GM04503 (cell line): ENCODE data around the gene GIMAP6.
"Not testable (repeated sequence)": the region's sequence is repeated elsewhere in the genome, so short reads cannot be mapped to it uniquely, and the experiment has no call there.

ENCODE experiments used
- DNase-seq: peaks from one replicate; pipeline ENCODE4 v3.0.0-alpha.2; 2012; ENCODE audit warnings: low read depth

GIMAP6 gene

DNA sequence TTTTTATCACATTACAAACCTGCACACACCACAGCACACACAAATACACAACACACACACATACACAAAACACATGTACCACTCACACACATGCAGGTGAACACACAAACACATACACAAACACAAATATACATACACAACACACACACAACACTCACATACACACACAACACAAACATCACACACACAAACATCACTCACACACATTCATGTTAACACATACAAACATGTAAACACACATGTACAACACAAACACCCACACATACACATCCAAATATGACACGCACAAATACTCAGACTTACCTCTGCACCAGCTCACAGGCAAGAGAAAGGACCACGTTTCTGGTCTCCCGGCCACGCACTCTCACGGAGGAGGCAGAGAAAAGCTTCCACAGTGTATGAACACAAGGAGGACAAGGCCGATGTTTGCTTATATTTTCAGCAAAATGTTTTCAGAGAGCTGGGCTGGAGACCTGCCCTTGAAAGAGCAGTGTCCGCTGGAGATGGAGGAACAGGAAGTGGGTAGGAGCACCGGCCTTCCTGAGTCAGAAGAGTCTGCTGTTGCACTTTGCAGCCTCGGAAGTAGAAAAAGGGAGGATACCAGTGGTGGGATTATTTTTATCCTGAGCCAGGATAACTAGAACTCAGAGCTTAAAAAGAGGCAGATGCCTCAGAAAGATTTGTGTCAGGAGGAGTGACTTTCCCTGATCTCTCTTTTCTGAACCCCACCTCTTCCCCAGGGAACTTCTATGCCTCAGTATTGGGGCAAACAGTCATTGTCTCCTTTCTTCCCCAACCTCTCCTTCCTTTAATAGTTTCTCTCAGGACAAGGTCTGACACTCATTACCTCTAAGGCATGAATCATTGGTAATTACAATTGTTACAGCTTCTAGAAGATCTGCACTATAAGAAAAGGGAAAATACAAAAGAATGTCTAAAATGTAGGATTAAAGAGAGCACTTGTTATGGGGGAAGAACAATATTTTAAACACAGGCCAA, at the start of gene GIMAP6:
TSS of gene GIMAP6 (minus strand) at position 520 of the 999 bp plus-strand sequence. CDS start 2,243 bp downstream, outside the sequence.
- no peak for DNase-seq

DNA sequence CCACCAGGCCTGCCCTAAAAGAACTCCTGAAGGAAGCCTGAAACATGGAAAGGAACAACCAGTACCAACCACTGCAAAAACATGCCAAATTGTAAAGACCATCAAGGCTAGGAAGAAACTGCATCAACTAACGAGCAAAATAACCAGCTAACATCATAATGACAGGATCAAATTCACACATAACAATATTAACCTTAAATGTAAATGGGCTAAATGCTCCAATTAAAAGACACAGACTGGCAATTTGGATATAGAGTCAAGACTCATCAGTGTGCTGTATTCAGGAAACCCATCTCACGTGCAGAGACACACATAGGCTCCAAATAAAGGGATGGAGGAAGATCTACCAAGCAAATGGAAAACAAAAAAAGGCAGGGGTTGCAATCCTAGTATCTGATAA, 48.2 kb upstream of the GIMAP6 start:
- DNase-seq: not testable (repeated sequence)

DNA sequence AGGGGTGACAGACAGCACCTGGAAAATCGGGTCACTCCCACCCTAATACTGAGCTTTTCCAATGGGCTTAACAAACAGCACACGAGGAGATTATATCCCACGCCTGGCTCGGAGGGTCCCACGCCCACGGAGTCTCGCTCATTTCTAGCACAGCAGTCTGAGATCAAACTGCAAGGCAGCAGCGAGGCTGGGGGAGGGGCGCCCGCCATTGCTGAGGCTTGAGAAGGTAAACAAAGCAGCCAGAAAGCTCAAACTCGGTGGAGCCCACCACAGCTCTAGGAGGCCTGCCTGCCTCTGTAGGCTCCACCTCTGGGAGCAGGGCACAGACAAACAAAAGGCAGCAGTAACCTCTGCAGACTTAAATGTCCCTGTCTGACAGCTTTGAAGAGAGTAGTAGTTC, 46.4 kb upstream of the GIMAP6 start:
- not testable (repeated sequence) for DNase-seq

DNA sequence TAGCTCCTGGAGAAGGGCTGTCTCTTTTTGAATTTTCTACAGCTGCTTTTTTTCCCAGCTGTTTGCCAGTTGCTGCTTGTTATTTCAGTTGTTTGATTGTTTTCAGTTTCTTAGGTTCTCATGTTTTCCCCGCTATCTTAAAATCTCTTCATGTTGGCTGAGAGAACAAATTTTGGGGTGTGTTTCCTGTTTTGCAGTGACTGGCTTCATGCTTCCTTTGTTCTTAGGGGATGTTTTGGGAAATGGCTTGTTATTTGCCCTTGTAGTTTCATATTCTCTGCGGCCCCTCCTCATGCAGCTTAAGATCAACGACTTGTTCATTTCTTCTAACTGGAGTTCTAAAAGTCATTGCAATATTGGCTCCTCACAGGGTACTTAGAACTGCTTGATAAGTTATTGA, 44.7 kb upstream of the GIMAP6 start:
- DNase-seq: not testable (repeated sequence)

DNA sequence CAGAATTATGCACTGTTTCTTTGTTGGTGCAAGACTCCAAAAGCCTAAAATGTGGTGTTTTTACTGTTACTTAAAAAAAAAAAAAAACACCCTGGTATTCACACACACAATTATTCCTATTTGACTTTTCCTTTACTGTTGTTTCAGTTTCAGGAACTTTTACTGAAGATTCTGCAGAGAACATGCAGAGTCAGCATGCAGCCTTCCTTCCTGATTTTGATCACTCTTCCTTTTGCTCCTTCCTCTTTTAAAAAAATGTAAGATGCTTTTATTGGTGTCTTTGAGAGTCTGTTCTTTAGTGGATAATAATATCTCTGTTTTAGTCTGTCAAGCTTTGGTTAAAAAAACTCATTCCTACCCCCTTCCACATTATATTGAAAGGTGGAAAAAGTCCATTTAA, 44.1 kb upstream of the GIMAP6 start:
- DNase-seq: not testable (repeated sequence)

DNA sequence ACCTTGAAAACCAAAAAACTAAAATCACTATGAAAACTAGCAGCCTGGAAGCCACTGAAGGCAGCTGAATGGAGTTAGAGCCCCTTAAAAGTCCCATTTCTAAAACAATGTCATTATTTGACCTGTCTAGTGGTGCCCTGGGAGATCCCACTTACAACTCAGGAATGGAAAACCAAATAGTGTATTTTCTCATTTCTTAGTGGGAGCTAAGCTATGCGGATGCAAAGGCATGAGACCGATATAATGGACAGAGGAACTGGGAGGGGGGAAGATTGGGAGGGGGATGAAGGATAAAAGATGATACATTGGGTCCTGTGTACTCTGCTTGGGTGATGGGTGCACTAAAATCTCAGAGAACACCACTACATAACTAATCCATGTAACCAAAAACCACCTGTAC, 43.5 kb upstream of the GIMAP6 start:
- no peak for DNase-seq

DNA sequence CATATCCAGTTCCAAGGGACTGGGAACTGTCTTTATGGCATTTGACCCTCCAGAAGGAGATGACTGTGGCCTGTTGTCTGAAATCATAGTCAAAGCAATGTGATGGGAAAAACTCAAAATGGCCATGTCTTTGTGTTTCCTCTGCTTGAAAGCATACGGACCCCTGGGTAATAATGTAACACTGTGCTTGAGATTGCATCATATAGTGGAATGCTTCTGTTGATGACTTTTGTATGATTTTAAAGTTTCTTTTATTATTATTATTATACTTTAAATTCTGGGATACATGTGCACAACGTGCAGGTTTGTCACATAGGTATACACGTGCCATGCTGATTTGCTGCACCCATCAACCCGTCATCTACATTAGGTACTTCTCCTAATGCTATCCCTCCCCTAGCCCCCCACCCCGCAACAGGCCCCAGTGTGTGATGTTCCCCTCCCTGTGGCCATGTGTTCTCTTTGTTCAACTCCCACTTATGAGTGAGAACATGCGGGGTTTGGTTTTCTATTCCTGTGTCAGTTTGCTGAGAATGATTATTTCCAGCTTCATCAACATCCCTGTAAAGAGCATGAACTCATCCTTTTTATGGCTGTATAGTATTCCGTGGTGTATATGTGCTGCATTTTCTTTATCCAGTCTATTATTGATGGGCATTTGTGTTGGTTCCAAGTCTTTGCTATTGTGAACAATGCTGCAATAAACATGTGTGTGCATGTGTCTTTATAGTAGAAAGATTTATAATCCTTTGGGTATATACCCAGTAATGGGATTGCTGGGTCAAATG, 39.8 kb upstream of the GIMAP6 start:
- not testable (repeated sequence) for DNase-seq

DNA sequence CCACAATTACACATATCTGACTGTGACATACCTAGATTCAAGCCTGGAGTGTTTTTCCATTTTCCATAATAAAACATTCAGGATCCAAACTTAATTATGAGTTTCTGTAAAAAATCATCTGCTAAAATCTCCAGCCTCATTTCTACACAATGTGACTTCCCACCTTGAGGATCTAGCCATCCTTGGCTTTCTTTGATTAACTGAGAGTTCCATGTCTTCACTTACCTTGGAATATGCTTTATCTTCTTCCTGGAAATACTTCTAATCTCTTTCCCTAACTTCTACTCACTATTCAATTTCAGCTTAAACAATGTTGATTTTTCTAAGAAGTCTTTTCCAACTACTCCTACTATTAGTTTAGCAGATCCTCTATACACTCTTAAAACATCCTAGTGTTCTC, 36.8 kb upstream of the GIMAP6 start:
- DNase-seq: no peak

DNA sequence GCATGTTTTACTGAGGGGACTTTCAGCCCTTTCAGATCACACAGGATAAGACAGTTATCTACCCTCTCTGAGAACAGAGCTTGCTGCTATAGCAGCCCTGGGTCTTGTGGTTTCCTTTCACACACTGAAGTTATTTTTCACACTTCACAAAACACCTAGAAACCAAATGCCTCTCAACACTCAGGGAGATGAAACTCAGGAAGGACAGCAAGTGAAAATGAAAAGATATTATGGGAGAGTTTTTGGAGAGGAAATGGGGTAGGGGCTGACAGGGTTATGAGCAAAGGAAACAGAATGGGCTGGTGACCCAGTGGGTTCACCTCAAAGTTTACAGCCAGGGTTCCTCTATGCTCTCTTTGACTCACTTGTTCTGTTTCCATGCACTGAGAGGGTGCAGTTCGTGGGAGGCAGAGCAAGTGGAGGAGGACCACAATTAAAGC, 36.3 kb upstream of the GIMAP6 start:
- DNase-seq: no peak

DNA sequence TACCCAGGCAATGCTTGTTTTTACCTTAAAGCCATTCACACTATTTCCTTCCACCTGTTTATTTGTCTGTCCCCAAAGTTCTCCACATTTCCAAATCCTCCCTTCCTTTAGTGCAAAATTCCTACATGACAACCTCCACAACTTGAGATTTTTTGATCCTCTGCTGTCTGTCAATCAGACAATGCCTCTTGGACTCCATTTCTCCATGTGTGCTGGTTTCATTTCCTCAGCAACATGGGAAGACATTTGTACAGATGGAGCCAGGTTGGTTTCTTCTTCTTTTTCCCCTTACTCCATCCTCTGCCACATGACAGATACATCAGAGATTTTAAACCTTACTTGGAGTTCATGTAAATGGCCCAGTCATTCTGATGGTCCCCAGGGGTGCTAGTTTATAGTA, 34.2 kb upstream of the GIMAP6 start:
- no peak for DNase-seq

DNA sequence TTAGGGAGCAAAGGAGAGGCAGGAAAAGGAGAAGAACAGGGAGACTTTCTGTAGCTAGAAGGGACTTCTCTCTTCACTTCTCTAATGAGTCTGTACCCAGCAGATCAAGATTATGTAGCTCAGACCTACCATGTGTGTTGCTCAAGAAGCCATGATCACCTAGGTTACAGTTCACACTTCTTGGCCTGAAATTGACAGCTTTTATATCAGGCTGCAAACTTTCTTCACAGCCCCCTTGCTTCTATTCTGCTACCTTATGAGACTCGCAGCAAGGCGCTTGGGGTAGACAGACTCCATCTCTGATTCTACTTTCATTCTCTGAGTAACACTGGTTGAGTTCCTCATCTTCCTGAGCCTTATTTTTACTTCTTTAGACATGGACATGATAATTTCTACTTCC, 33.7 kb upstream of the GIMAP6 start:
- no peak for DNase-seq

DNA sequence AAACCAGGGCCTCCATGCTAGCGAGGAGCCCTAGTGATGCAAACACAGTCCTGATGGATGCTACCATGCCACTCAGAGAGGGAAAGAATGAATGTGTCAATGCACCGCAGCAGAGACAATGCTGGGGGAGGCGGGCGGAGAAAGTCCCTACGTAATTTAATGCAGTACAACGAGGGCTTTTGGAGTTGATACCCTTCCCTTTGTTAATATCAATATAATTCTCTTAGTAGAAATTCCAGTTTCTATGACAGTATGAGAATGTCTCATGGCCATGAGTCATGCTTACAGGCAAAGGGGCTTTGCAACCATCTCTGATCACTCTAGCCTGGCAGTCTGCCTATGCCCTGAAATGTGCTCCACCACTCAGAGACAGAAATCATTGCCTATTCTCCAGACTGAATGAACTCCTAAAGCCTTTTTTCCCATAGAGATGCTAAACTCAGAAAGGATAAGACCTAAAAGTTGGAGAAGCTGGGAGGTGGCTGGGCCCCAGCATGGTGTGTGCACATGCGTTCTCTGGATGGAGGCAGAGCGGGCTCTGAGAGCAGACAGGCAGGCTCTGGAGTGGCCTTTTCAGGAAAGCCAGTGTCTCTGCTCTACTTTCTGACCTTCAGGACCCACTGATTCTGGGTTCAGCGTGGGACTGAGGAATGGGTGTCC, 33.0 kb upstream of the GIMAP6 start:
- no peak for DNase-seq

DNA sequence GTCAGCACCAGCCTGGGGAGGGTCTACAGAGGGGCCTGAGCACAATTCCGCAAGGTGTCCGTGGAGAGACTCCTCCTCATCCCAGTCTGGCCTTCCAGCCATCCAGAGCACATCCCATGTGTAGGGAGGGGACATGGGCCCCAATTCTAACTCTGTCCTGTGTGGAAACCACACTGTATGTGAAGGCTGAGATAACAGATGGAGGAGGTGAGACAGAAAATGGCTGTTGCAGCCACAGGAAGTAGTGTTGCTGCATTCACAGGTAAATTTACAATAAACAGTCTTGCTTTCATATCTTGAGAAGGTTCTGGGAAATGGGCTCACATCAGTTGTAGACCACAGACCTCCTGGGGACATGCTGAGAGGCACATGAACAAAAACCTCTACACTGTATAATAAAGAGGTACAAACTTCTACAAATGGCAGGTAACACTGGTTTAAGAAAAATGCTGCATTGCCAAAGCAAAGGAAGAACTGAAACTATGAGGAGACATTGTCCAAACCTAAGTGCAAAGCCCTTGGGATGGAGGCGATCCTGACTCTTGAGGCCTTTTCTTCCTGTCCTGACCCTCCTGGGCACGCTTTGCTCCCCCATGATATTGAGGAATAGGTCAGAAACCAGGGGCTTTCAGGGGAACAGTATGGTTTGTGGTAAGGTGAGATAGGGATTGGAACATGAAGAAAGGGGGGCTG, 31.8 kb upstream of the GIMAP6 start:
- no peak for DNase-seq

DNA sequence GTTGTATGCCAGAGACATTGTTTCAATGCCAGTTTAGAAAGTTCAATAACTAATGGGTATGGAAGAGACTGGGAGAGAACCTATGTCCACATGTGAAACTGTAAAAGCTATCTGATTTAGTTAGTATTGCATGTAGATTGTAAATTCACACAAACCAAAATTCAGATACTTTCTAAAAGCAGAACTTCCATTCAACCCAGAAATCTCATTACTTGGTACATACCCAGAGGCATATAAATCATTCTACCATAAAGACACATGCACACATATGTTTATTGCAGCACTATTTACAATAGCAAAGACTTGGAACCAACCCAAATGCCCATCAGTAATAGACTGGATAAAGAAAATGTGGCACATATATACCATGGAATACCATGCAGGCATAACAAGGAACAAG, 30.6 kb upstream of the GIMAP6 start:
- DNase-seq: not testable (repeated sequence)

DNA sequence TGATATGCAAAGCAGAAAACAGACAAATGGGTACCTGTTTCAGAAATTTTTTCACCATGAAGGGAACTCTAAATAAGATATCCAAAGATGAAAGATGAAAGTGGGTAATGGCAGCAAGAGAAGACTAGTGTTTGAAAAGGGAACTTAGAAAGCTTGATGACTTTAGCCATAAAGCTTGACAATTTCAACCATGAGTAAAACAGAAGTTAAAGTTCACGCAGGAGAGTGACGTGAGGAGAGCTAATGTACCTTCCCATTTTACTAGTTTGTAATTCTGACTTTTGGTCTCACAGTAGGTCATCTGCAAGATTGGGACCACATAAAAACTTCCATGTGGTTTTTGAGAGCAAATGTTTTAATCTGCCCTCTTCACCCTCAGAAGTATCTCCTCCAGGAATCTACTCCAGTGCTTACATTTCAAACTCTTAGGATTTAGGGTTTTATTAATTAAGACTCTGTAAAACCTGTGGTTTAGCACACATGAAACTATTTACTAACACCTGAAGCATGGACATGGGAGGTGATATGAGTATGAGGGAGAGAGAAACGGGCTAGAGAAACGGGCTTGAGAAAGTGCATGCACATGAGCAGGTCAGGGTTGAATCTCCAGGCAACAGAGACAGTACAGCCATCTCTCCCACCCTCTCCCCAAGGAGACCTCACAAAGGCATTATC, 28.9 kb upstream of the GIMAP6 start:
- DNase-seq: no peak

DNA sequence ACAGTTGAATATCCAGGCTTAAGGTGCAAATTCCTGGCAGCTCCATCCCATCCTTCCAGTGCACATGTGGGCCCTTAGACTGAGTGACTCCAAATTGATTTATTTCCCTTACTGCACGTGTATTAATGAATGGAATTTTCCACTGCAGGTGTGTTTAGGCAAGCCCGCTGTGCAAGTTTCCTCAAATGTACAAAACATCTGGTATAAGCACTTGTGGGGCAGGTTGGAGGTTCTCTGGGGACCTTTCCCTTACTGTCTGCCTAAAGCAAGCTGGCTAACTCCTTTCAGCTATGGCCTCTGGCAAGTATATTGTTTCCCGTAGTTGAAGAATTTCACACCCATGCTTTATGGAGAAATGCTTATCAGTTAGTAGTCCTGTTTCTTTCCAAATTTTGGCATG, 25.3 kb upstream of the GIMAP6 start:
- DNase-seq: no peak

DNA sequence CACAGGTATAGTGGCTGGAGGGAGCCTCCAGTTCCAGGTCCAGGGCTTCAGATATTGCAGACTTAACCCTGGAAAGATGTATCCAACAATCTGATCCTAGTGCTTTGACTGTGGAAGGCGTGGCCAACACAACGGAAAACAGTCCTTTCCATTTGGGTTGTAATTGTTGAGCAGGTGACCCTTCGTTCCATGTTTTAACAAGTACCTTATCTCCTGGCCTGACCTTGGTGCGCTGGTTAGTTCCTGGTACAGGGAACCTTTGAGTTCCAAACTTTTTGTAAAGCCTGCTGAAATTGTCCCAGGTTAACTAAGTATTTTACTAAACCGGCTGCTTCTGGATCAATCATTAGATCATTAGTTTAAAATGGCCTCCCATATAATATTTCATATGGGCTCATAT, 23.9 kb upstream of the GIMAP6 start:
- DNase-seq: no peak

DNA sequence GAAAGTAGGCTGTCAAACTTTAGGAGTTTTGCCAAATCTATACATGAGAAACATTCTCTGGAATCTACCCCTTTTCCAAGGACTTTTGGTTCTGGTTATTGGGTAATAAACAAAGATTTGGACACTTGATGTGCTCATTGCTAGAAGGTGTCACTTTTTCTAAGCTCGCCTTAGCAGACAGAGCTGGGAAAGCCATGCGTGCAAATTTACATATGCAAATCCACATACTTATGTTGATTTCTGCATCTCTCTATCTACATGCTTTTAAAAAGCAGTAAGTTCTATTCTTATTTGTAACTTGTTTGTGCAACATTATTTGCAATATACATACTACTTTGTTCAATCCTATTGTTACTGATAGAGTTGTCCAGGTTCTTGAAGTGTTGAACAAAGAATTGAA, 22.5 kb upstream of the GIMAP6 start:
- DNase-seq: no peak

DNA sequence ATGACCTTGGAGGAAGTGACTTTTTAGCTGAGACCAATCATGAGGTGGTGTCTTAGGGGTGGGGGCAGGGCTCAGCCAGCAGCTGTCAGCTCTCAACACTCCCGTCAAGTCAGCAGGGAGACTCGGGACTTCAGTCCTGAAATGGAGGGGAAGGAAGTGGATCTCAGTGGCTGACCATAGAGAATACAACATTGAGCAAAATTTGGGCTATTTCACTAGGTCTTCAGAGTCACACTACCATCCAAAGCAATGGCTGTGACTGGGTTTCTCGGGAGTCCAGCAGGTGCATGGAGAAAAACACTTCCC, 16.8 kb upstream of the GIMAP6 start:
- no peak for DNase-seq

DNA sequence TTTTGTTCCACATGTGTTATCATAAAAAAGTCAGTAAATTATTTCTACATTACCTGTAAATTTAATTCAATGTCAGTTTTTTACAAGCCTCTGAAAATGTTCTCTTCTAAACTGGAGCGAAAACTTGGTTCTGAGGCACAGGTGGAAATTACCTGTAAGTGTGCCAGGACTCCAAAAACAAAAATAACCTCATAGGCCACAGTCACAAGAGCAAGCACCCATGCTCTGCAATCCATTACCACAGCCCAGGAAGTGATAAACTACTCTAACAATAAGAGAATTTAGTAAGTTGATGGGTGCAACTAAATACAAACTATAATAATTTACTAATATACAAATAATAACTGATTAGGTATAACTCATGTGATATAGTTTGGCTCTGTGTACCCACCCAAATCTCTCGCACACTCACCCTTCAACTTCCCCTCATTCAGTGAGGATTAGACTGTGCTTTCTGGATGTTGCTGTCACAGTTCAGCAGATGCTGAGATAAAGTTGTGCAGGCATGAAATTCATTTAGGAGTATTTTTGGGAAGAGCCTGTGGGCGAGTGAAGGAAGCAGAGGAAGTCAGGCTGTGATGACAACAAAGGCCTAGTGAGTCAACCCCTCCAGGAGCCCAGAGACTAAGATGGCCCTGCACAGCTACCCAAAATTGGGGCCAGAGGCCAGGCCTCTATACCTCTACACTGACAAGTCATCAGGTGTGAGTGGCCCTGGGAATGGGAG, 16.3 kb upstream of the GIMAP6 start:
- DNase-seq: no peak
